Renal cortical epithelial cell (primary cell): Measurements from ENCODE around the gene MISP3. TPM values are rescaled to one million over a fixed set of nuclear protein-coding genes. Genes with fewer than 3 reads are reported as not detected.

Source experiments
- DNase-seq: peaks from one replicate; pipeline ENCODE4 v3.0.0-alpha.2; 2011; ENCODE audit warnings: low read depth
- total RNA-seq: library from RNA; depleted of rRNA; stranded (reverse); fragments of >200 nt; gene quantifications from 2 replicates; pipeline ENCODE4 v1.2.3, GENCODE V29; 2014

MISP3 gene
- total RNA-seq, 1 donor from 2014 or later, result 1.3 TPM

- no peak for DNase-seq
Observed at GRCh38 chr19:14102756-14103155, 30.2 kb downstream of the MISP3 start.

DNA sequence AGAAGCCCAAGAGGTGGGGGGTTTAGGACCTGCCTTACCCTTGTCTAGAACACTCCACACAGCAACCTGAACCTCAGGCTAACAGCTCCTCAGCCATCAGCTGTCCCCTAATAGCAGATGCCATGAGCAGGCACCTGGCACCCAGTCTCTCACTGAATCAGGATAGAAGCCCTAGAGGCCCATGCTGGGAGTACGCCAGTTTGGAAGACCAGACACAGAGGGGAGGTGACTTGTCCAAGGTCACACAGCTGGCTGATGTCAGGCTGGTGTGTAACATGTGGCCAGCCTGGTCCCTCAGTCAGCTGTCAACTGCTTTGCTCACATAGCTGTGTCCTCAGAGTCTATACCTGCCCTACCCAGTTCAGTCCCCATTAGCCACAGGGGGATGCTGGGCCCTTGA lies 30.7 kb downstream of the MISP3 start:
- no peak for DNase-seq

DNA sequence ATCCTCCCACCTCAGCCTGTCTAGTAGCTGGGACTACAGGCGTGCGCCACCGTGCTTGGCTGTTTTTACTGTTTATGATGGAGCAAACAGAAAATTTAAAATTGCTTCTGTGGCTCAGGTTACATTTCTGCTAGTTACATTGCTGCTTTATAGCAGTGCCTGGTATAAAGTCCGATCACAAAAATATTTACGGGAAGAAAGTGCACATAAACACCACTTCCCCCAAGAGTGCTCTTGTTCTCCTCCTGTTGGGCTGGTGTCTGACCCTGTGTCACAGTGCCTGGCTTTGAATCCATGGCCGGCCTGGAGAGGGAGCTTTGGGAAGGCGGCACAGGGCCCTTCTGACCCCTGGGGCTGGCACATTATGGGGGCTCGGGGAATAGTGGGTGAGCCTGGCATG lies 33.1 kb downstream of the MISP3 start:
- no peak for DNase-seq

- no peak for DNase-seq
Observed at GRCh38 chr19:14106840-14107239, 34.3 kb downstream of the MISP3 start.

DNA sequence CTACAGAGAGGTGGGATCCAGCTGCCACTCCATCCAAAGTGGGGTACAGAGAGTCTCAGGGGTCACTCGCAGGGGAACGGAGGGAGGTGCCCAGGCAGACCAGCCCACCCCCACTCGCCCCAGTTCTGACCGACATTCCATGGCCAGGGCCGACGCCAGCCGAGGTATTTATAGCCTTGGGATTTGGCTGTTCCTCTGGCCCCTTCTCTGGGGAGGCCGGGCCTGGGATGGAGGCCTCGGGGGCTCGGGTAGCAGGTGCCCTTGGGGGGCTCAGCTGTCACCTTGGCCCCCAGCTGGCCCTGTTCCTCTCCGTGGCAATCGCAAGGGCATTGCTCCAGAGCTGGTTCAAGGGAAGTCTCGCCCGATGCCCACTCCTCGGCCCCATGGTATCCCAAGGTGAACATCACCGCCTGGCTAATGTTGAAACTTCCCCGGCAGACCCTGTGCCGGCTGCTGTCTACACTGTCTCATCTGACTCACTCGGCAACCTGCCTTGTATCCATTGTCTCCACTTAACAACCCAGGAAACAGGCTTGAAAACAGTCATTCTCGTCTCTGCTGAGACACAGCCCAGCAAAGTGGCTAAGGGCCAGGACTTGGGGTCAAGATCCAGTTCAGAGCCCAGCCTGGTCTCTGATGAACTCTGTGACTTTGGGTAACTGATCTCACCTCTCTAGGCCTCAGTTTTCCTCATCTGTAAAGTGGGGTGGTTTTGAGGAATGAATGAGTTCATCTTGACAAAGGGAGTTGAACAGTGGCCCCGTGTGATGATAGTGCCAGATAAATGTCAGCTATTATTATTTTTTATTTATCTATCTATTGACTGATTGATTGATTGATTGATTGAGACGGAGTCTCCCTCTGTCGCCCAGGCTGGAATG lies 35.2 kb downstream of the MISP3 start:
- DNase-seq, result peak; percentile 27

GRCh38 chr19:14110650-14111049 lies 38.1 kb downstream of the MISP3 start:
- no peak for DNase-seq

DNA sequence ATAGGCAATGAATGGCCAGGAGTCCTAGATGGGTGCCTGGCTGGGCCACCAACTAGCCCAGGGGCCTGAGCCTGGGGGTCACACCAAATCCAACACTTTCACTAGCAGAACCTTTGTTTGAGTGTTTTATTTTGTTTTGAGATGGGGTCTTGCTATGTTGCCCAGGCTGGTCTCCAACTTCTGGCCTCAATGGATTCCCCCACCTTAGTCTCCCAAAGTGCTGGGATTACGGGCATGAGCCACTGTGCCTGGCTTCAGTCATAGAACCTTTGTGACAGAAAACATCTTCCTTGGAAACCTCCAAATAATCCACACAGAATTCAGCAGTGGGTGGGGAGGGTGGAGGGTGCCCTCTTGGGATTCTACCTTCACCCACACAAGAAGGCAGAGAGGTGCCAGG lies 38.9 kb downstream of the MISP3 start:
- no peak for DNase-seq

DNA sequence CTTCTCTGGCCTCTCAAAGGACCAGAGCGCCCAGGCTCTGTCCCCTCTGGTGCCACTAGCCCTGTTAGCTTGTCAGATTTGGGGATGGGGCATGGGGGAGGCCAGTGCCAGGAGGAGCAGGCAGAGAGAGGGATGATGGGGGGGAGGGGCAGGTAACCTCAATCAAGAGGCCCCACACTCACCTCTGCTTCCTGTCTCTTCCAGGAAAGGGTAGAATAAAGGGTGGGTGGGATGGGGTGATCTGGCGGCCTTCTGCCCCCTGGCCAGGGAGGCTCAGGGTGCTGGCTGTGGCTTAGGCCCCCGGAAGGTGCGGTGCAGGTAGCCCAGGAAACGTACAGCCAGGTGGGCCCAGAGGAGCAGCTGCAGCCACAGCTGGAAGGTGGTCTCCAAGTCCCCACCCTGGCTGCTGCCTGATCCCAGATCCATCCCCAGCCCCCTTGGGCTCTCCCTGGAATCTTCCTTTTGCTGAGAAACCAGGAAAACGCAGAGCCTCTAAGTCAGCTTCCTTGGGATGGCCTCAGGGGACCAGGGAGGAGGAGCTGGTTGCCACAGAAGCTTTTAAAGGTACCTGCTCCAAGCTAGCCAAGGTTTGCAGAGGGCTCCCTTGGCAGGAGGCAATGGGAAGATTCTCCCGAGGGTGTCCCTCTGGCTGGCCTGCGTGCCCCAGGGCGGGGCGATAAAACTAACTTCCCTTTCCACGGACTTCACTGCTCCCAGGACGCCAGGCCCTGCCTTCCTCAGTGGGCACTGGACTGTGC lies 39.6 kb downstream of the MISP3 start:
- no peak for DNase-seq

DNA sequence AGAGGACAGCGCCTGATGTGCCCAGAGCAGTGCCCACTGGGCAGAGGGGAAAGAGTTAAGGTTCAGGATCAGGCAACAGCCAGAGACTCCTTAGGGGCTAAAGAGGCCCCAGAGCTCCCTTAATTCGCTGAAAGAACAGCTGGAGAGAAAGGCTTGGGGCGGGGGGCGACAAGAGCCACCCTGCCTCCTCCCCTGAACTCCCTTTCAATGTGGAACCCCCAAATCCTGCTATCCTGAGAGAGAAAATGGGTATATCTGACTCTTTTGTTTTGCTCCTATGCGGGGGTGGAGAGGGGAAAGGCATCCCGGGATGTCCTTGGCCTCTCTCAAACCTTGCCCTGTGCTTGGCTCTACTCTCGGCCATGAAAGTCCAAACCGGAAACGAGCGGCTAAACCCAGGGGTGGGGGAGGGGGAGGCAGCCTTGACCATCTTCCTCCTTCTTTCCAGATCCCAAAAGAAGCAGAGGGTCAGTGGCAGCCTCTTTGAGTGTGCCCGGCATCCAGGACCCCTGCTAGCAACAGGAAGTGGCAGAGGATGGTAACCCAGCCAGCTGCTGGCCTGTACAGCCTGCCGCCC lies 40.3 kb downstream of the MISP3 start:
- DNase-seq, result no peak

DNA sequence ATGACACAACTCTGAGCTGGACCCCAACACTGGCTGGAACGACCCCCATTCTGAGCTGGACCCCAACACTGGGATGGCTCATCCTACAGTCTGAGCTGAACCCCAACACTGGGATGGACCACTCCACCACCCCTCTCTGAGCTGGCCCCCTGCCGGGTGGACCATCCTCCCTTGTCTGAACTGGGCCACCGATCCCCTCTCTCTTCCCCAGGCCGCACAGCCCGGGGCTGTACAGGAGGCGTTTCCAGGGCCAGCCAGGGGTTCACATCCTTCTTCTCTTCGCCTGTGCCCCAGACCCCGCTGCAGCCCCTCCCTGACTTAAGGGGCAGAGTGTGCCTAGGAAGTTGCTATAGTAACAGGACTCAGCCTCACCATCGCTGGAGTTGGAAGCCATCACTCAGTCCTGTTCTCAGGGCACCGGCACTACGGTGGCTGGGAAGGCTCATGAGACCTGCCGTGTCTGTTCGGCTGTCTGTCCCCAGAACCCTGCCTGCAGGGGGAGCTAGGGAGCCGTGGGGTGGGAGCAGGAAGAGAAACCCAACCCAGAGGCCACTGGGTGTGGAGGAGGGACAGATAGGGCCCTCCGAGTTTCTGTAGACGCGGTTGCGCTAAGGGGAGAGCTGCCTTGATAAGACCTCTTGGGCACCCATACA lies 41.3 kb downstream of the MISP3 start:
- no peak for DNase-seq

DNA sequence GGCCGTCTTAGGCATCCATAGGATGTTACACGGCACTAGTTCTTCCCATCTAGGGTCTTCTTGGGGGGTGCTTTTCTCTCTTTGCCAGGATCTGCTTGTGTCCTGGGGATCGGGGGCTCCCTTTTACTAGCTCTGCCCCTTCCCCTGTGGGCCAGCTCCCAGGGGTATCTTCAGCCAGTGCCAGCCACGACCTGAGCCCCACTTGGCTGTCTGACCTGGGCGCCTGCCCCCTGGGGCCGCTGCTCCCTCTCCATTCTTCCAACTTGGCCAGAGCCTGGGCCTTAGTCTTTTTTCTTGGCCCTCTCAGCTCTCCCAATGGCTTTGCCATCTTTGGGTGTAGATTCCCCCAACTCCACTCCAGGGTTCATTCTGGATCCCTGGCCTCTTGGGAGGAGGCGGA lies 41.9 kb downstream of the MISP3 start:
- DNase-seq, result no peak

GRCh38 chr19:14114854-14115253 lies 42.3 kb downstream of the MISP3 start:
- DNase-seq, result no peak

- DNase-seq, result no peak
Observed at GRCh38 chr19:14115756-14116155, 43.2 kb downstream of the MISP3 start.

GRCh38 chr19:14116525-14116917 lies 43.9 kb downstream of the MISP3 start:
- no peak for DNase-seq

- no peak for DNase-seq
Observed at GRCh38 chr19:14116918-14117578, 44.5 kb downstream of the MISP3 start.

DNA sequence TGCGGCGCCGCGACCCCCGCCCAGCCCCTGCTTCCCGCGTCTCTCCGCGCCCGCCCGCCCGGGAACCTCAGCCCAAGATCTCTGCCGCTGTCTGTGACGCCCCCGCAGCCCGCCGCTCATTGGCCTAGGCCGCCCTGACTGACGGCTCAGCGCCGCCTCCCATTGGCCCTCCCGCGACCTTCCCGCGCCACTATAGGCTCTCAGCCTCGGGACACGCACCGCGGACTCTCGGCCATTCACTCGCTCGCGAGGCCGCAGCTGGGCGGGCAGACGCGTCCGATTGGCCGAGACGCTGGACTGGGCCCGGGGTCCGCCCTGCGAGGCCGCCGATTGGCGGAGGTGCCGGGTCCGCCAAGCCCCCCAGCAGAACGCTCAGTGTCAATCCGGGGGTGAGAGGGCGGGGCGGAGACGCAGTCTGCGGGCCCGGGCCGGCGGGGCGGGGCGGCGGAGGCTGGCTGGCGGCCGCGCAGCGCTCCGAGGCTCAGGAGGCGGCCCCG lies 45.1 kb downstream of the MISP3 start, which contains the start of gene PRKACA:
Gene PRKACA, minus strand, starts transcription at position 95 of the 497 bp plus-strand sequence. CDS start 215 bp downstream, outside the sequence.
- peak; percentile 92 for DNase-seq

DNA sequence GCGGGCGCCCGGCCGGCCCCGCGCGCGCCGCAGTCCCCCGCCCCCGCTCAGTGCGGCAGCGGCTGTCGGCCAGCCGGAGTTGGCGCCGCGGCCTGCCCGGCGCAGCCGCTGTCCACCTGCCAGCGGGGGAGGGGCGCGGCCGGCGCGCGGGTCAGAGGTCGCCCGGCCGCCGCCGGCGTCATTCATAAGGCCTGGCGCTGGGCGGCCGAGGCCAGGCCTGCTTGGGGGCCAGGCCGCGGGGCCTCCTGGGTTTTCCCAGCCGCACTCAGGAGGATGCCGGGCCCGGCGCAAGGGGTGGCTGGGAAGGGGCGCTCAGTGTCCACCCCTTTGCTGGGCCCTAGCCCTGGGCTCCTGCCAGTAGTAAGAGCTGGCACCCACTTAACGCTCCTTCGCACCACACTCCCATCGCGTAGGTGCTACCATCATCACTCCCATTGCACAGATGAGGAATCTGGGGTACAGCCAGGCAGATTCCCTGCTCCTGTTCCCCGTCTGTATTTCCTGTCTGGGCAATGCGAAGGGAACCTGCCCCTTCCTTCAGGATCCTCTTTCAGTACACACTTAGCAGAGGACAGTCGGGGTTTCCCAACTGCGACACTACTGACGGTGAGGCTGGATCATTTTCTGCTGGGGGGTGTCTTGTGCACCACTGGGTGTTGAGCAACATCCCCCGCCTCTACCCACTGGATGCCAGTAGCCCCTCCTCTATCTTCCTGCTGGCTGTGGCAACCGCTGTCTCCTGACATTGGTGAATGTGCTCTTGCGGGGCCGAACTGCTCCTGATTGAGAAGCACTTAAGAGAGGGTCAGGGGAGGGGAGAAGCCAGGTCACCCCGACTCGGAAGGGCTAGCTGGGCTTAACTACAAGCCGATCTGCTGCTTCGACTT lies 45.8 kb downstream of the MISP3 start:
- DNase-seq, result peak; percentile 78

GRCh38 chr19:14119146-14119545 lies 46.6 kb downstream of the MISP3 start:
- no peak for DNase-seq

- DNase-seq, result no peak
Observed at GRCh38 chr19:14119644-14120496, 47.3 kb downstream of the MISP3 start.

GRCh38 chr19:14120497-14120780 lies 47.9 kb downstream of the MISP3 start:
- no peak for DNase-seq
